Amniotic stem cell (primary cell): ENCODE results near the gene SLC23A2.

Source experiments
- DNase-seq: peaks from one replicate; lab custom pipeline; 2025; lab: John Stamatoyannopoulos, UW

SLC23A2 gene

GRCh38 chr20:4966826-4967751, 34.2 kb downstream of the SLC23A2 start:
- DNase-seq = no peak

DNA sequence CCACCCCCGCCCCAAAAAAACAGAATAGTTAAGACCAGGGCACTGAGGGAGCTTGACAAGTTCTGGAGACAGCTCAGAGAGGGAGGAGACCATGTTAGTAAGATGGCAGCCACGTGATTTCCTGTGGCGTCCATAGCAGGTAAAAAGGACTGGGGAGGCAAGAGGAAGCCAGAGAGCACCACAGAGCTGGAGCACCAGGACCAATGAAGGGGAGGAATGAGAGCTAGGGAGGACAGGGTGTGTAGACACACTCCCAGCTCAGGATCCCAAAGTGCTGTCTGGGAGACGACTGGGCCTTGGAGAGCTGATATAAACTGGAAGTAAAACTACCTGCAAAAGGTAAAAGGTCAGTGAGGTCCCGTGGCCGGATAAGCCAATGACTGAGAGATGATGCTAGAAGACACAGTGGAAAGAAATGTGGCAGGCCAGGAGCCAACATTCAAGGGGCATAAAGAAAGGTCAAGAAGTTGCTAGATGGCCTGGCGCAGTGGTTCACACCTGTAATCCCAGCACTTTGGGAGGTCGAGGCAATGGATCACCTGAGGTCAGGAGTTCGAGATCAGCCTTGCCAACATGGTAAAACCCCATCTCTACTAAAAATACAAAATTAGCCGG, 39.0 kb downstream of the SLC23A2 start:
- no peak for DNase-seq

- no peak for DNase-seq
Measured at GRCh38 chr20:4961746-4962145, 39.6 kb downstream of the SLC23A2 start.

- DNase-seq = no peak
Measured at GRCh38 chr20:4959592-4959991, 41.7 kb downstream of the SLC23A2 start.

GRCh38 chr20:4957939-4958362, 43.4 kb downstream of the SLC23A2 start:
- no peak for DNase-seq

DNA sequence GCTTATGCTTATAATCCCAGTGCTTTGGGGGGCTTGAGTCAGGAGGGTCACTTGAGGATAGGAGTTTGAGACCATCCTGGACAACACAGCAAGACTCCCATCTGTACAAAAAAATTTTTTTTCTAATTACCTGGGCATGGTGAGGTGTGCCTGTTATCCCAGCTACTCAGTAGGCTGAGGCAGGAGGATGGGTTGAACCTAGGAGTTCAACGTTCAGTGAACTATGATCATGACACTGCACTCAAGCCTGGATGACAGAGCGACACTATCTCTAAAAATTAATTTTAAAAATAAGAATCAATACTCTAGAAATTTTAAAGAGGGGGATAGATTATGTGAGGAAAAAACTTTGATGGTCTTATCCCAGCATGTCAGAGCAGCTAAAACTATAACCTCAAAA, 44.1 kb downstream of the SLC23A2 start:
- DNase-seq = no peak

- DNase-seq = peak; percentile 27
Measured at GRCh38 chr20:4956200-4956810, 45.0 kb downstream of the SLC23A2 start.

DNA sequence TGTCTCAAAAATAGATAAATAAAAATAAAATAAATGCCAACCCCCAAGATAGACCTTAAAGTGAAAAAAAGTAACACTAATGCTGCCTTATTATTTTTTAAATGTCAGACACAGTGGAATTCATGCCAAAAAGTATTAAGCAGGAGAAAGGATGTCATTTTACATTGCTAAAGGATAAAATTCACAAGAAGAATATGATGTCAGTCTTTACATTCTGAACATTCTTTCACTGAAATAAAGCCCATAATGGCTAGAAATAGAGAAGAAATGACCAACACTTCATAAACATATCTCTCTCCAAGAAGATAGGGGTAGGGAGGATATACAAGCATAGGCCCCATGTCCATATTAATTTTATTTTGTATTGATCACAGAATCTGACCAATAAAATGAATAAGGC, 47.4 kb downstream of the SLC23A2 start:
- DNase-seq = no peak

GRCh38 chr20:4952229-4952628, 49.1 kb downstream of the SLC23A2 start:
- no peak for DNase-seq

DNA sequence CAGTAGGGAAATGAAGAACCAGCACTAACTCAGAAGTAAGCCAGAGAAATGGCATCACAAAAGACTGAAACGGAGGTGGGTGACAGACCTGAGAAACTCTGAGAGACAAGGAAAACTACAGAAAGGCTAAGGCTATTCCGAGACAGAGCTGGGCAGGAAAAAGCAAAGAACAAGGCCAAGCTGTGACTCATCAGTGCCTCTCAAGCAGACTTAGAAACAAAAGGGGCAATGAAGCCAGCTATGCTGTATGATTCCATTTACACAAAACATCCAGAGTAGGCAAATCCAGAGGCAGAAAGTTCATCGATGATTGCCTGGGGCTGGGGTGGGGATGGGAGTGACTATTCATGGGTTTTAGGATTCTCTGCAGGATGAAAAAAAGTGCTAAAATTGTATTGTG, 50.0 kb downstream of the SLC23A2 start:
- DNase-seq = peak; percentile 56

GRCh38 chr20:4950841-4951240, 50.5 kb downstream of the SLC23A2 start:
- DNase-seq = no peak

DNA sequence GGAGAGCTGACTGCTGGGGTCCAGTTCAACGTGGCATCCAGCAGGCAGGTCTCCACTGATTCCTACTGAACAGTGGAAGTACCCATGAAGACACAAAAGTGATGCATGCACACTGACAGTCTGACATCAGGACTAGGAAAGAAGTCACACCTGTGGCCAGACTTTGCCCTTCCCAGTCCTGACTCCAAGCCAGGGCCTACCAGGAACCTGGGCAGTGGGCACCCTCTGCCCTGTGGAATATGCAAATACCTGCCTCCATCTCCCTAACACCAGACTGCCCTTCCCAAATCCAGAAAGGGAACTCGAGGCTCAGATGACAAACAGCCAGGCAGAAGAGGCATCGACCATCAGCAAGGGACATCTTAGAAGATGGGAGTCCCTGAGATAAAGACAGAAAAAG, 50.9 kb downstream of the SLC23A2 start:
- DNase-seq = no peak

- DNase-seq = no peak
Measured at GRCh38 chr20:4949833-4950178, 51.5 kb downstream of the SLC23A2 start.

DNA sequence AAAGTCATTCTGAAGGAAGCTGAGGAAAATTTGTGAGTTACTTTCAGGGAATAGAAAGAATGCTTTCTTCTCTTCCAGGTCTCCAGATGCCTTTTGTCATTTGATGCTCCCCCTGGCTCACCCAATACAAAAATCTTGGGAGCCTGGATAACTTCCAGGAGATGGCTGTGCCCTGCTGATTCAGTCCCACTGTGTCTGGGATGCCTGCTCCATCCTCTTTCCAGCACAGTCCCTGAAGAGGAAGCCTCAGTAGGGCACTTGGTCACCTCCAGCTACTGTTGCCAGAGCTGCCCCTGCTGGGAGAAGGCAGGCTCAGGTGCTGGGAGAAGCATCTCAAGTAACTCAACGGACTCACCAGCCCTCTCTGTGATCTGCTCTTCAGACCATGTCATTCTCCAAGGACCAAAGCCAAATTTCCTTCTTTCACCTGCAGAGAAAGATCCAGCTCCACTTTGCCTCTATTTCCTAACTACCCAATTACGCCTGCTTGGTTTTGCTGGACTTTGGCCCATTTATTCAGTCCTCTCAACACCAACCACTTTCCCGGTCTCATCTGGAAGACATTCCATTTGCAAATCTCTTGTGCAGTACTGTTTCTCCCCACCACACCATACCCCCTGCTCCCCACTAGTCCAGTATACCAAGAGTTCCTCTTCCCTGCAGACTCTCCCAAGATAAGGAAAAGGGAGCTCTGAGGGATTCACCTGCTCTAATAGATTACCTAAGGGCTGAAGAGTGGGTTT, 53.3 kb downstream of the SLC23A2 start:
- no peak for DNase-seq

- DNase-seq = no peak
Measured at GRCh38 chr20:4946986-4947385, 54.3 kb downstream of the SLC23A2 start.

- no peak for DNase-seq
Measured at GRCh38 chr20:4946585-4946984, 54.7 kb downstream of the SLC23A2 start.

DNA sequence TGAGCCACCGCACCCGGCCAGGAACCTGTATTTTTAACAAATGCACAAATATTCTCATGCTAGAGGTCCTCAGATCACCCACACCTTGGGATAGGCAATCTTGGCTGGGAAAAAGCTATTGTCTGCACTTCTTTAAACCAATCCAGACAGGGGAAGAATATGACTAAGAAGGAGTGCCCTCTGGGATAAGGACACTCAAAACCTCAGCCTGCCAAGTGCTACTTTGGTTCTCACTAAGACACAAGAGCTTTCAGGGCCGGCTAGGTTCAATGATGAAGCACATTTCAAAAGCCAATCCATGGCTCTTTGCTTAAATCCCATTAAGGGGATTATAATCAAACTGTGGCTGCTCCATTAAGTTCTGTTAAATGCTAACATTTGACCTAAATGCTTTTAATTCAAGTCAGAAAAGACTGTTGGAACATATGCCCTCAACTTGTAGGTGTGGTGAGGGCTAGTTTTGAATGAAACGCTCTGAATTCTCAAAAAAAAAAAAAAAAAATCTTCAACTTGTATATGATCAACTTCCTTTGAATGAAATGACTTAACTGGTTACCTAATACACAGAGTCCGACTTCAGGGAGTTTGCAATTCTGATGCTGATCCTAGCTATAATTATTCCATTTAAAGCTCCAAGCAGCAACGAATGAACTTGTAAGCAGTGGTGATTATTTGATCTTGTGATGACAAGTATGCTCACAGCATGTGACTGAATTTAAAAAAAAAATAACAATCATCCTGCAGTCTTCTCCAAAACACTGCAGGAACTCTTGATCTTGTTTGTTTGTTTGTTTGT, 56.6 kb downstream of the SLC23A2 start:
- no peak for DNase-seq

GRCh38 chr20:4942331-4942730, 59.0 kb downstream of the SLC23A2 start:
- DNase-seq = no peak

- DNase-seq = no peak
Measured at GRCh38 chr20:4937407-4938319, 63.6 kb downstream of the SLC23A2 start.

DNA sequence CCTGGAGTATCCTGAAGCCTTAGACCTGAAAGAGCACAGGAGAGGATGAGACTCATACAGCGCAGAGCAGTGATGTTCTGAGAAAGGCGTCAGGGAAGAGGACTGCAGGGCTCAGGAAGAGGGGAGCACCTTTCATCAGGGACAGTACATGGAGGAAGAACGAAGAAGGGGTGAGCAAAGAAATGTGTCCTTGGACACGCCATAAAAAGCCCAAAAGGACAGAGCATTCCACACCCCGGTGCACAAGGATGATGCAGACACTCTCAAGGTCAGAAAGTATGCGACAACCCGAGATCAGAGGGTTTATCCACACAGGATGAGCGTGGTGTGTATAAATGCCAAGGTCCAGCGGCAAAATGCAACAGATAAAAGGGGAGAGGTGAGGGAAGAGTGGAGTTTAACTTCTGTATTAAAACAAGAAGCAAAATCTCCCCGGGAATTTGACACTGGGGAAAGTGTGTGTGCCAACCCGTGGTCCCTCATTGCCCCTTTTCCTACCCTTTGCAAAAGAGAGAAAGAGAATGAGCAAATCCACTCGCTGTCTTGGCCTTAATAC, 64.4 kb downstream of the SLC23A2 start:
- no peak for DNase-seq
